Heart left ventricle (tissue), 16 donors: Measurements from ENCODE around the gene ALMS1. TPM values are rescaled to one million over a fixed set of nuclear protein-coding genes. Genes with fewer than 3 reads are reported as not detected.
"Not testable (repeated sequence)": the region's sequence is repeated elsewhere in the genome, so short reads cannot be mapped to it uniquely, and the experiment has no call there.

ENCODE experiments used
- ATAC-seq, 4 donors: fragments of 200-7000 bp; cut with Tn5 transposase; one replicate each; pipeline ENCODE4 v1.9.1; 2020 to 2022; ENCODE audit warnings: moderate library complexity in 4 of 4, mild to moderate bottlenecking in 3 of 4, moderate number of reproducible peaks in 1 of 4
- DNase-seq, 5 donors: peaks; one replicate each; pipeline ENCODE4 v3.0.0-alpha.2; 2020
- H3K27ac ChIP-seq, 12 donors: fragments of 200-600 bp; sonication (generic) in 4 of 12; one replicate each; pipeline versions ENCODE4 v1.5.0 to v1.8.0; 2016 to 2022; ENCODE audit warnings: mild to moderate bottlenecking in 2 of 12
- H3K27me3 ChIP-seq, 9 donors: fragments of 200-600 bp; sonication (generic) in 2 of 9; one replicate each; pipeline versions ENCODE4 v1.5.1 to v1.8.0; 2016 to 2022; ENCODE audit warnings: mild to moderate bottlenecking in 3 of 9
- H3K36me3 ChIP-seq, 9 donors: fragments of 200-600 bp; sonication (generic) in 2 of 9; one replicate each; pipeline versions ENCODE4 v1.5.0 to v1.8.0; 2018 to 2022; ENCODE audit warnings: mild to moderate bottlenecking in 2 of 9
- H3K4me1 ChIP-seq, 12 donors: fragments of 200-600 bp; sonication (generic) in 4 of 12; one replicate each; pipeline versions ENCODE4 v1.5.0 to v1.8.0; 2016 to 2022; ENCODE audit warnings: mild to moderate bottlenecking in 3 of 12
- H3K4me3 ChIP-seq, 12 donors: fragments of 200-600 bp; sonication (generic) in 4 of 12; one replicate each; pipeline versions ENCODE4 v1.5.0 to v1.8.0; 2017 to 2022; ENCODE audit warnings: mild to moderate bottlenecking in 9 of 12, moderate library complexity in 4 of 12
- H3K9me3 ChIP-seq, 12 donors: fragments of 200-600 bp; sonication (generic) in 4 of 12; one replicate each; pipeline versions ENCODE4 v1.5.0 to v1.8.0; 2016 to 2022; ENCODE audit warnings: mild to moderate bottlenecking in 1 of 12
- POLR2A ChIP-seq, 2 donors: fragments of 450-650 bp; IDR thresholded peaks; one replicate each; pipeline ENCODE4 v1.6.1; 2017; ENCODE audit warnings: antibody characterized with exemption in 2 of 2, mild to moderate bottlenecking in 2 of 2, moderate library complexity in 2 of 2
- WGBS, 4 donors: extraction: QIAGEN DNeasy Blood & Tissue Kit in 2 of 4; methylation state at CpG; one replicate each; pipeline versions ENCODE4 v1.1.5 to v1.1.7; 2013 to 2018; 5-methylcytosine and 5-hydroxymethylcytosine counted together
- intact Hi-C, 10 donors: fragments of 100-400 bp; cut with DNase I; formaldehyde crosslinking; loops; one replicate each; pipeline versions ENCODE4 v1.11.1 to v1.14.2; 2022
- polyA plus RNA-seq, 2 donors: library from polyadenylated mRNA; stranded (reverse); fragments of 200-250 nt; gene quantifications; one replicate each; pipeline ENCODE4 v1.2.3, GENCODE V29; 2013
- total RNA-seq, 9 donors: library from RNA; depleted of rRNA in 2 of 9; stranded (reverse); fragments of >200 nt in 2 of 9; fragmentation: NEBNext Ultra II Directional in 3 of 9; extraction: Animal tissue kit (Norgen Biotek cat#: 25700) in 3 of 9; gene quantifications; one replicate each; pipeline versions ENCODE4 v1.1.0 to v1.2.4, GENCODE V29; 2016 to 2023
- TF ChIP-seq, protein P1 (sequence below), 12 donors: fragments of 200-600 bp; sonication (generic) in 4 of 12; IDR thresholded peaks; one replicate each; pipeline versions ENCODE4 v1.5.0 to v1.8.0; 2018 to 2022; ENCODE audit warnings: antibody characterized with exemption in 12 of 12, mild to moderate bottlenecking in 5 of 12
- donor health status: ischemic (EF 13 %, LVEDD 7.1; RV severe dilation, severe dysfunction).
- donor health status: healthy with polysubstance abuse.
- donor health status: DM: no; HTN: yes; CAD: no.
- donor health status: DM: no; HTN: no; CAD: no.
- donor health status: ischemic (EF 25% LVEDD 6.9; RV normal size, moderate dysfunction).
- donor health status: ischemic (EF 25% LVEDD 5.7; RV mildly dilated, moderate dysfunction).
- donor health status: healthy.
- donor health status: DM: yes; HTN: yes; CAD: no.
- donor health status: ischemic (EF 35%, LVEDD 5.7; RV mildly dilated, moderate dysfunction).
- donor health status: nonischemic (EF 11% LVEDD 7.7; RV severe dilation, severe dysfunction).
- donor health status: DM: yes; HTN: yes; CAD: no.
- donor health status: PGD.
- donor health status: ischemic (EF 29% LVEDD 5.4; RV normal size, mild dysfunction).
- donor health status: nonischemic (EF 23%, LVEDD 6.1; RV moderate dilation, normal function).

Gene ALMS1
- total and polyA plus RNA-seq, 11 donors = 2.5 to 21.4 (median 9.4) TPM

DNA sequence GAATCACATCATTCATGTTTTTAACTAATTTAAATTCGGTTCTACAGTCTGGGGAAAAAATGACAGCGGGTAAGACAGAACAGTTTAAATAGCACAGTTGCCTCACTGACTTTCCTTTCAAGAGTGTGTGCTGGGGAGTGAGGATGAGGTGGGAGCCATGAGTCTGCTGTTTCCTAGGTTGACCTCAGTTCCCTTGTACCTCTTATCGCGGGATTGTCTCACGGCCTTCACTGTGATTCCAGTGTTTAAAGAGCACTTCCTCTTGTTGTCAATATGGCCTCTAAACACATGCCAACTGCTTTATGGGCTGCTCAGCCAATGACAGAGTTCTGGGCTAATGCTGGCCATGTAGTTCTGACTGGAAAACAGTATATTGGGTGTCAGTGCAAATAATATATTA lies 41.6 kb upstream of the ALMS1 start:
- no peaks in the 10 kb centered on the region for H3K4me1 ChIP-seq
- H3K4me3 ChIP-seq = no peak overlapping the region
- DNase-seq (no peak), ATAC-seq (no peak)
- H3K27me3 ChIP-seq = peaks cover 0 to 8% (median 0%) of the 10 kb centered on the region in 9 donors
- 65 to 70% (median 67%) methylated on average over 5 of the region's 5 CpGs for WGBS, 4 donors
- no peaks in the 10 kb centered on the region for H3K36me3 ChIP-seq
- intact Hi-C loops = no loop called here
- H3K9me3 ChIP-seq = no peaks in the 10 kb centered on the region
- no peak for TF ChIP-seq POLR2A (IDR thresholded peaks at IDR 0.05)
- TF ChIP-seq, protein P1, sequence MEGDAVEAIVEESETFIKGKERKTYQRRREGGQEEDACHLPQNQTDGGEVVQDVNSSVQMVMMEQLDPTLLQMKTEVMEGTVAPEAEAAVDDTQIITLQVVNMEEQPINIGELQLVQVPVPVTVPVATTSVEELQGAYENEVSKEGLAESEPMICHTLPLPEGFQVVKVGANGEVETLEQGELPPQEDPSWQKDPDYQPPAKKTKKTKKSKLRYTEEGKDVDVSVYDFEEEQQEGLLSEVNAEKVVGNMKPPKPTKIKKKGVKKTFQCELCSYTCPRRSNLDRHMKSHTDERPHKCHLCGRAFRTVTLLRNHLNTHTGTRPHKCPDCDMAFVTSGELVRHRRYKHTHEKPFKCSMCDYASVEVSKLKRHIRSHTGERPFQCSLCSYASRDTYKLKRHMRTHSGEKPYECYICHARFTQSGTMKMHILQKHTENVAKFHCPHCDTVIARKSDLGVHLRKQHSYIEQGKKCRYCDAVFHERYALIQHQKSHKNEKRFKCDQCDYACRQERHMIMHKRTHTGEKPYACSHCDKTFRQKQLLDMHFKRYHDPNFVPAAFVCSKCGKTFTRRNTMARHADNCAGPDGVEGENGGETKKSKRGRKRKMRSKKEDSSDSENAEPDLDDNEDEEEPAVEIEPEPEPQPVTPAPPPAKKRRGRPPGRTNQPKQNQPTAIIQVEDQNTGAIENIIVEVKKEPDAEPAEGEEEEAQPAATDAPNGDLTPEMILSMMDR (IDR thresholded peaks at IDR 0.05) = no peak
- H3K27ac ChIP-seq = no peak overlapping the region

DNA sequence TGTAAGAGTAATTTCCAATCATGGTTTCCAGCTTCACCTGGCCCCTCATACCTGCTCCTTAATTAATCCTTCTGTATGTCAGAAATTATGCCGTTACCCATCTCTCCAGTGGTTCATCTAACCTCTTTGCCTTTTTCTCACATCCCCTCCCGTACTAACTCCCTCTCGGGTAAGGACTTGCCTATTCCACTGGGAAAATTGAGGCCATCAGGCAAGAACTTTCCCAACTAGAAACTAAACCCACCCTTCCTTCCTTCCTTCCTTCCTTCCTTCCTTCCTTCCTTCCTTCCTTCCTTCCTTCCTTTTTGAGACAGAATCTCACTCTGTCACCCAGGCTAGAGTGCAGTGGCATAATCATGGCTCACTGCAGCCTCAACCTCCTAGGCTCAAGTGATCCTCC lies 40.9 kb upstream of the ALMS1 start:
- H3K9me3 ChIP-seq, DNase-seq: not testable (repeated sequence)

DNA sequence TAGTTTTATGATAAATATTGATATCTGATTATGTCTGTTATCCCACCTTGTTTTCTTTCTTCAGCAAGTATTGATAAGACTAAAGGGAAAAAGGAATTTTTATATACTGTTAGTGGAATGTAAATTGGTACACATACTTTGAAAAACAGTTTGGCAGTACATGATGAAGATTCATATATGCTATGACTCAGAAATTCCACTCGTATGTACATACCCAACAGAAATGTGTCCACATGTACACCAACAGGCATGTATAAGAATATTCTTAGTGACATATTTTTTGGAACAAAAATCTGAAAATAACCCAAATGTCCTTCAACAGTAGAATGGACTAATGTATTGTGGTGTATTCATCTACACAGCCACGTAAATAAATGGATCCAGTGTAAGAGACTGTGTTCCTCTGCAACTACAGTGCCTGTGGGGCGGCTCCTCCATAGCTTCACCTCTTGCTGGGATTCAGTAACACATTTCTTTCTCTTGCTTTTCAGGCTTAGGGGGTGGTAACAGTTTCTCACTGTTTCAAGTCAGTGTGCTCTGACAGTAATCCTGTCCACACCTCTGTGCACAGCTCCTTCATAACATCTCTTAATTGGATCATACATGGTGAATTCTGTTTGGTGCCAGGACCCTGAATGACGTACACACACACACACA lies 35.5 kb upstream of the ALMS1 start:
- Histone ChIP-seq H3K27me3 (peaks cover 0 to 18% (median 0%) of the 10 kb centered on the region in 9 donors), H3K4me1 (no peaks in the 10 kb centered on the region), H3K27ac (no peak overlapping the region), H3K9me3 (no peaks in the 10 kb centered on the region), H3K4me3 (no peak overlapping the region), H3K36me3 (no peaks in the 10 kb centered on the region)
- no peak for TF ChIP-seq POLR2A (IDR thresholded peaks at IDR 0.05)
- TF ChIP-seq, protein P1 (IDR thresholded peaks at IDR 0.05) = no peak
- no peak for ATAC-seq
- 59 to 69% (median 66%) methylated on average over 4 of the region's 4 CpGs for WGBS, 4 donors
- intact Hi-C loops = no loop called here
- DNase-seq = no peak

More for the DNA sequence above, 40.9 kb upstream of the ALMS1 start:
- ATAC-seq, H3K36me3 ChIP-seq, intact Hi-C loops, H3K27ac ChIP-seq, H3K4me3 ChIP-seq, H3K4me1 ChIP-seq, H3K27me3 ChIP-seq: not testable (repeated sequence)
- 69 to 75% (median 71%) methylated on average over 3 of the region's 3 CpGs for WGBS, 4 donors

DNA sequence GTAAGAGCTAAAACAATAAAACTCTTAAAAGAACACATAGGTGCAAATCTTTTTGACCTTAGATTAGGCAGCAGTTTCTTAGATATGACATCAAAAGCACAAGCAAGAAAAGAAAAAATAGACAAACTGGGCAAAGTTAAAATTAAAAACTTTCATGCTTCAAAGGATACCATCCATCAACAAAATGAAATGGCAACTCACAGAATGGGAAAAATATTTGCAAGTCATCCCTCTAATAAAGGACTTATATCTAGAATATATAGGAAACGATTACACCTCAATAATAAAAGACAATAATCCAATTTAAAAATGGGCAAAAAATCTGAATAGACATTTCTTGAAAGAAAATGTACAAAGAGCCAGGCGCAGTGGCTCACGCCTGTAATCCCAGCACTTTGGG lies 29.5 kb upstream of the ALMS1 start:
- WGBS, 4 donors = 89 to 93% (median 92%) methylated on average over 3 of the region's 3 CpGs
- H3K9me3 ChIP-seq = peaks cover 0 to 2% (median 0%) of the 10 kb centered on the region in 12 donors
- peaks cover 0 to 8% (median 0%) of the 10 kb centered on the region in 9 donors for H3K27me3 ChIP-seq
- no peak for ATAC-seq
- DNase-seq = no peak
- no peak for TF ChIP-seq POLR2A (IDR thresholded peaks at IDR 0.05)
- TF ChIP-seq, protein P1 (IDR thresholded peaks at IDR 0.05) = no peak
- no peak overlapping the region for H3K27ac ChIP-seq
- H3K4me3 ChIP-seq = no peak overlapping the region
- no peaks in the 10 kb centered on the region for H3K4me1 ChIP-seq
- no peaks in the 10 kb centered on the region for H3K36me3 ChIP-seq
- intact Hi-C loops = no loop called here
